ENCODE results near the gene GDPD5.
A peak's percentile ranks its signal among the peaks of the same experiment; 100 is the strongest.

Gene GDPD5

GRCh38 chr11:75532200-75533048 is 6.7 kb upstream of the GDPD5 start:
- Histone ChIP-seq H3K9ac (ENCODE audit: low read depth, low read length) (0 out of 2 replicates have a peak overlapping the region, but pooled peaks have one; percentile 17), H3K4me3 (ENCODE audit: low read depth, low read length) (no peak overlapping the region)

GRCh38 chr11:75531325-75531724 is 5.6 kb upstream of the GDPD5 start:
- H3K36me3 ChIP-seq (ENCODE audit: control insufficient read depth, insufficient read depth, low read length): no peaks in the 10 kb centered on the region
- no peak overlapping the region for H3K9ac ChIP-seq (ENCODE audit: low read depth, low read length)
- H3K27ac ChIP-seq (ENCODE audit: low read depth, low read length): no peak overlapping the region
- no peaks in the 10 kb centered on the region; the same call in 1 of the 2 replicates for H3K27me3 ChIP-seq (ENCODE audit: control insufficient read depth, insufficient read depth, low read length)
- H3K4me1 ChIP-seq (ENCODE audit: control insufficient read depth, insufficient read depth, low read length): peaks cover 4% of the 10 kb centered on the region
- H3K9me3 ChIP-seq (ENCODE audit: control insufficient read depth, insufficient read depth, low read length): no peaks in the 10 kb centered on the region
- H3K4me3 ChIP-seq (ENCODE audit: low read depth, low read length): no peak overlapping the region

More at GRCh38 chr11:75532200-75533048, 6.7 kb upstream of the GDPD5 start:
- no peaks in the 10 kb centered on the region for H3K36me3 ChIP-seq (ENCODE audit: control insufficient read depth, insufficient read depth, low read length)
- H3K27ac ChIP-seq (ENCODE audit: low read depth, low read length): no peak overlapping the region
- H3K27me3 ChIP-seq (ENCODE audit: control insufficient read depth, insufficient read depth, low read length): no peaks in the 10 kb centered on the region
- no peaks in the 10 kb centered on the region for H3K9me3 ChIP-seq (ENCODE audit: control insufficient read depth, insufficient read depth, low read length)
- peaks cover 4% of the 10 kb centered on the region for H3K4me1 ChIP-seq (ENCODE audit: control insufficient read depth, insufficient read depth, low read length)

- peaks cover 4% of the 10 kb centered on the region for H3K4me1 ChIP-seq (ENCODE audit: control insufficient read depth, insufficient read depth, low read length)
- H3K4me3 ChIP-seq (ENCODE audit: low read depth, low read length): no peak overlapping the region
- no peaks in the 10 kb centered on the region; the same call in none of the 2 replicates for H3K27me3 ChIP-seq (ENCODE audit: control insufficient read depth, insufficient read depth, low read length)
- H3K27ac ChIP-seq (ENCODE audit: low read depth, low read length): no peak overlapping the region
- H3K9ac ChIP-seq (ENCODE audit: low read depth, low read length): no peak overlapping the region
- no peaks in the 10 kb centered on the region for H3K36me3 ChIP-seq (ENCODE audit: control insufficient read depth, insufficient read depth, low read length)
- no peaks in the 10 kb centered on the region for H3K9me3 ChIP-seq (ENCODE audit: control insufficient read depth, insufficient read depth, low read length)
Observed at GRCh38 chr11:75530577-75530976, 4.8 kb upstream of the GDPD5 start.

GRCh38 chr11:75527938-75528735 is 2.4 kb upstream of the GDPD5 start:
- no peak overlapping the region for H3K4me3 ChIP-seq (ENCODE audit: low read depth, low read length)
- no peaks in the 10 kb centered on the region for H3K36me3 ChIP-seq (ENCODE audit: control insufficient read depth, insufficient read depth, low read length)
- no peak overlapping the region for H3K27ac ChIP-seq (ENCODE audit: low read depth, low read length)
- no peaks in the 10 kb centered on the region for H3K9me3 ChIP-seq (ENCODE audit: control insufficient read depth, insufficient read depth, low read length)
- peaks cover 24% of the 10 kb centered on the region for H3K27me3 ChIP-seq (ENCODE audit: control insufficient read depth, insufficient read depth, low read length)
- peaks cover 4% of the 10 kb centered on the region for H3K4me1 ChIP-seq (ENCODE audit: control insufficient read depth, insufficient read depth, low read length)
- H3K9ac ChIP-seq (ENCODE audit: low read depth, low read length): no peak overlapping the region

- H3K27me3 ChIP-seq (ENCODE audit: control insufficient read depth, insufficient read depth, low read length): peaks cover 27% of the 10 kb centered on the region
- no peaks in the 10 kb centered on the region for H3K36me3 ChIP-seq (ENCODE audit: control insufficient read depth, insufficient read depth, low read length)
- H3K4me3 ChIP-seq (ENCODE audit: low read depth, low read length): no peak overlapping the region
- H3K9me3 ChIP-seq (ENCODE audit: control insufficient read depth, insufficient read depth, low read length): no peaks in the 10 kb centered on the region
- peaks cover 2% of the 10 kb centered on the region for H3K4me1 ChIP-seq (ENCODE audit: control insufficient read depth, insufficient read depth, low read length)
- H3K27ac ChIP-seq (ENCODE audit: low read depth, low read length): no peak overlapping the region
- H3K9ac ChIP-seq (ENCODE audit: low read depth, low read length): no peak overlapping the region
Observed at GRCh38 chr11:75527130-75527529, 1.4 kb upstream of the GDPD5 start.

GRCh38 chr11:75526192-75526541 is 426 bp upstream of the GDPD5 start:
- H3K4me3 ChIP-seq (ENCODE audit: low read depth, low read length): peak overlapping the region; percentile 76
- peaks cover 27% of the 10 kb centered on the region for H3K27me3 ChIP-seq (ENCODE audit: control insufficient read depth, insufficient read depth, low read length)
- no peaks in the 10 kb centered on the region for H3K9me3 ChIP-seq (ENCODE audit: control insufficient read depth, insufficient read depth, low read length)
- no peaks in the 10 kb centered on the region for H3K4me1 ChIP-seq (ENCODE audit: control insufficient read depth, insufficient read depth, low read length)
- no peaks in the 10 kb centered on the region for H3K36me3 ChIP-seq (ENCODE audit: control insufficient read depth, insufficient read depth, low read length)
- no peak overlapping the region for H3K9ac ChIP-seq (ENCODE audit: low read depth, low read length)
- H3K27ac ChIP-seq (ENCODE audit: low read depth, low read length): no peak overlapping the region

- Histone ChIP-seq H3K36me3 (ENCODE audit: control insufficient read depth, insufficient read depth, low read length) (no peaks in the 10 kb centered on the region), H3K27ac (ENCODE audit: low read depth, low read length) (no peak overlapping the region), H3K9me3 (ENCODE audit: control insufficient read depth, insufficient read depth, low read length) (no peaks in the 10 kb centered on the region), H3K9ac (ENCODE audit: low read depth, low read length) (no peak overlapping the region), H3K4me1 (ENCODE audit: control insufficient read depth, insufficient read depth, low read length) (no peaks in the 10 kb centered on the region), H3K27me3 (ENCODE audit: control insufficient read depth, insufficient read depth, low read length) (peaks cover 27% of the 10 kb centered on the region), H3K4me3 (ENCODE audit: low read depth, low read length) (peak overlapping the region; percentile 76)
Observed at GRCh38 chr11:75524665-75525432, 892 bp downstream of the GDPD5 start.

- H3K27me3 ChIP-seq (ENCODE audit: control insufficient read depth, insufficient read depth, low read length): peaks cover 27% of the 10 kb centered on the region
- peak overlapping the region; percentile 76; the same call in 1 of the 2 replicates for H3K4me3 ChIP-seq (ENCODE audit: low read depth, low read length)
- H3K4me1 ChIP-seq (ENCODE audit: control insufficient read depth, insufficient read depth, low read length): no peaks in the 10 kb centered on the region
- H3K9me3 ChIP-seq (ENCODE audit: control insufficient read depth, insufficient read depth, low read length): no peaks in the 10 kb centered on the region
- H3K9ac ChIP-seq (ENCODE audit: low read depth, low read length): no peak overlapping the region
- H3K27ac ChIP-seq (ENCODE audit: low read depth, low read length): no peak overlapping the region
- H3K36me3 ChIP-seq (ENCODE audit: control insufficient read depth, insufficient read depth, low read length): no peaks in the 10 kb centered on the region
Observed at GRCh38 chr11:75523811-75524664, 1.7 kb downstream of the GDPD5 start.

GRCh38 chr11:75523189-75523588 is 2.6 kb downstream of the GDPD5 start:
- Histone ChIP-seq H3K9ac (ENCODE audit: low read depth, low read length) (no peak overlapping the region), H3K4me3 (ENCODE audit: low read depth, low read length) (no peak overlapping the region), H3K27me3 (ENCODE audit: control insufficient read depth, insufficient read depth, low read length) (peaks cover 27% of the 10 kb centered on the region), H3K9me3 (ENCODE audit: control insufficient read depth, insufficient read depth, low read length) (no peaks in the 10 kb centered on the region), H3K36me3 (ENCODE audit: control insufficient read depth, insufficient read depth, low read length) (no peaks in the 10 kb centered on the region), H3K4me1 (ENCODE audit: control insufficient read depth, insufficient read depth, low read length) (no peaks in the 10 kb centered on the region), H3K27ac (ENCODE audit: low read depth, low read length) (no peak overlapping the region)
